Esophagus muscularis mucosa (tissue), 3 donors: ENCODE measurements around the gene PBRM1.

Experiments used
- POLR2A ChIP-seq: fragments of 450-650 bp; IDR thresholded peaks from one replicate; pipeline ENCODE4 v1.6.1; 2017; ENCODE audit warnings: antibody characterized with exemption, moderate library complexity, mild to moderate bottlenecking, low read depth
- TF ChIP-seq, protein P1 (sequence below), 3 experiments: fragments of 200-600 bp in 2 of 3; fragments of 450-650 bp in 1 of 3; sonication (generic) in 2 of 3; IDR thresholded peaks; one replicate each; pipeline ENCODE4 v1.5.1; 2017 to 2019; ENCODE audit warnings: antibody characterized with exemption in 3 of 3, mild to moderate bottlenecking in 2 of 3, moderate library complexity in 1 of 3

DNA sequence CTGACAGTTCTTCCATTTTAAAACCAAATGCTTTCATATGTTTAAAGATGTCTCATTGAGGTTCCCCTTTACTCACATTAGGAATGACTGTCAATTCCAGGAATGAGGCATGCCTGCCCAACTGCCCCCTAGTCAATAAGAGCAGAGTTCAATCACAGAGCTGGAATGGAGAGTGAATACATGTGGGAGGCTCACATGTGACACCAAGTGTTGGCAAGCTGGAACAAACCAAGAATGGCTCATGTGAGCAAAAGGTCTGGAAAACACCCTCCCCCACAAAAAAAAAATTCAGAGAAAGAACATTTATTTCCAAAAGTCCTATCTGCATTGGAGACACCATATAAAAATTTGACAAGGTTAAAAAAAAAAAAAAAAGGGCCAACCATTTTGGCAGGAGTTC is 3.7 kb downstream of the PBRM1 start:
- TF ChIP-seq, protein P1, sequence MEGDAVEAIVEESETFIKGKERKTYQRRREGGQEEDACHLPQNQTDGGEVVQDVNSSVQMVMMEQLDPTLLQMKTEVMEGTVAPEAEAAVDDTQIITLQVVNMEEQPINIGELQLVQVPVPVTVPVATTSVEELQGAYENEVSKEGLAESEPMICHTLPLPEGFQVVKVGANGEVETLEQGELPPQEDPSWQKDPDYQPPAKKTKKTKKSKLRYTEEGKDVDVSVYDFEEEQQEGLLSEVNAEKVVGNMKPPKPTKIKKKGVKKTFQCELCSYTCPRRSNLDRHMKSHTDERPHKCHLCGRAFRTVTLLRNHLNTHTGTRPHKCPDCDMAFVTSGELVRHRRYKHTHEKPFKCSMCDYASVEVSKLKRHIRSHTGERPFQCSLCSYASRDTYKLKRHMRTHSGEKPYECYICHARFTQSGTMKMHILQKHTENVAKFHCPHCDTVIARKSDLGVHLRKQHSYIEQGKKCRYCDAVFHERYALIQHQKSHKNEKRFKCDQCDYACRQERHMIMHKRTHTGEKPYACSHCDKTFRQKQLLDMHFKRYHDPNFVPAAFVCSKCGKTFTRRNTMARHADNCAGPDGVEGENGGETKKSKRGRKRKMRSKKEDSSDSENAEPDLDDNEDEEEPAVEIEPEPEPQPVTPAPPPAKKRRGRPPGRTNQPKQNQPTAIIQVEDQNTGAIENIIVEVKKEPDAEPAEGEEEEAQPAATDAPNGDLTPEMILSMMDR (IDR thresholded peaks at IDR 0.05), result no peak
- no peak for TF ChIP-seq POLR2A
